Measurements from ENCODE around the gene COQ8A. TPM values are rescaled to one million over a fixed set of nuclear protein-coding genes. Genes with fewer than 3 reads are reported as not detected.
"Not testable (repeated sequence)": the region's sequence is repeated elsewhere in the genome, so short reads cannot be mapped to it uniquely, and the experiment has no call there.

The COQ8A gene
- total and polyA plus RNA-seq, 2 donors (not counting 1 experiment from before 2014, with no cell fraction given) = 3.8 to 19.7 TPM

GRCh38 chr1:226995365-226996332, 55.6 kb downstream of the COQ8A start:
- no peaks in the 10 kb centered on the region for H3K27me3 ChIP-seq (ENCODE audit: control insufficient read depth, insufficient read depth, low read length)
- no peaks in the 10 kb centered on the region for H3K9me3 ChIP-seq (ENCODE audit: control insufficient read depth, insufficient read depth, low read depth, low read length)
- no peak overlapping the region for H3K4me2 ChIP-seq (ENCODE audit: extremely low read depth, insufficient read depth, low read length)
- H3K4me3 ChIP-seq (replicated peaks in 1 of 4; ENCODE audit: control extremely low read depth in 1 of 4, insufficient read depth in 1 of 4, low read depth in 3 of 4, low read length in 4 of 4) = no peak overlapping the region
- no peaks in the 10 kb centered on the region for H3K4me1 ChIP-seq (ENCODE audit: control insufficient read depth, extremely low read depth, insufficient read depth, low read length)
- H3K9ac ChIP-seq (ENCODE audit: insufficient read depth, low read length) = no peak overlapping the region
- no peaks in the 10 kb centered on the region for H3K79me2 ChIP-seq (ENCODE audit: control insufficient read depth, insufficient read depth, low read length)
- no peaks in the 10 kb centered on the region for H3K36me3 ChIP-seq (ENCODE audit: control insufficient read depth, insufficient read depth, low read length)
- no peak overlapping the region for H3K27ac ChIP-seq (ENCODE audit: insufficient read depth, low read length)
- TF ChIP-seq CTCF (conservative IDR thresholded peaks at IDR 0.05 in 1 of 2, IDR thresholded peaks at IDR 0.05 in 1 of 2; ENCODE audit: low read depth in 1 of 2, low read length in 2 of 2) (no peak), EZH2 (IDR thresholded peaks at IDR 0.05; ENCODE audit: low read length, missing control alignments) (no peak)
- no peaks in the 10 kb centered on the region for H4K20me1 ChIP-seq (ENCODE audit: control insufficient read depth, extremely low read depth, insufficient read depth, low read length)
- no peak overlapping the region for H2AFZ ChIP-seq (ENCODE audit: low read length)
- DNase-seq (ENCODE audit: low read depth in 2 of 2) = no peak

GRCh38 chr1:226999579-226999978, 59.5 kb downstream of the COQ8A start:
- H4K20me1 ChIP-seq (ENCODE audit: control insufficient read depth, extremely low read depth, insufficient read depth, low read length); H2AFZ ChIP-seq (ENCODE audit: low read length); H3K4me1 ChIP-seq (ENCODE audit: control insufficient read depth, extremely low read depth, insufficient read depth, low read length); DNase-seq (ENCODE audit: low read depth in 2 of 2); H3K79me2 ChIP-seq (ENCODE audit: control insufficient read depth, insufficient read depth, low read length); H3K4me3 ChIP-seq (replicated peaks in 1 of 4; ENCODE audit: control extremely low read depth in 1 of 4, insufficient read depth in 1 of 4, low read depth in 3 of 4, low read length in 4 of 4); H3K9ac ChIP-seq (ENCODE audit: insufficient read depth, low read length); H3K27me3 ChIP-seq (ENCODE audit: control insufficient read depth, insufficient read depth, low read length); H3K4me2 ChIP-seq (ENCODE audit: extremely low read depth, insufficient read depth, low read length); H3K36me3 ChIP-seq (ENCODE audit: control insufficient read depth, insufficient read depth, low read length); H3K27ac ChIP-seq (ENCODE audit: insufficient read depth, low read length); H3K9me3 ChIP-seq (ENCODE audit: control insufficient read depth, insufficient read depth, low read depth, low read length): not testable (repeated sequence)

- Histone ChIP-seq H3K4me2 (ENCODE audit: extremely low read depth, insufficient read depth, low read length) (no peak overlapping the region), H2AFZ (ENCODE audit: low read length) (no peak overlapping the region), H3K36me3 (ENCODE audit: control insufficient read depth, insufficient read depth, low read length) (peaks cover 3% of the 10 kb centered on the region), H3K79me2 (ENCODE audit: control insufficient read depth, insufficient read depth, low read length) (no peaks in the 10 kb centered on the region), H3K9me3 (ENCODE audit: control insufficient read depth, insufficient read depth, low read depth, low read length) (no peaks in the 10 kb centered on the region), H4K20me1 (ENCODE audit: control insufficient read depth, extremely low read depth, insufficient read depth, low read length) (no peaks in the 10 kb centered on the region), H3K9ac (ENCODE audit: insufficient read depth, low read length) (no peak overlapping the region), H3K4me3 (replicated peaks in 1 of 4; ENCODE audit: control extremely low read depth in 1 of 4, insufficient read depth in 1 of 4, low read depth in 3 of 4, low read length in 4 of 4) (no peak overlapping the region), H3K27me3 (ENCODE audit: control insufficient read depth, insufficient read depth, low read length) (no peaks in the 10 kb centered on the region), H3K27ac (ENCODE audit: insufficient read depth, low read length) (no peak overlapping the region), H3K4me1 (ENCODE audit: control insufficient read depth, extremely low read depth, insufficient read depth, low read length) (no peaks in the 10 kb centered on the region)
- DNase-seq (ENCODE audit: low read depth in 2 of 2) = no peak
- TF ChIP-seq EZH2 (IDR thresholded peaks at IDR 0.05; ENCODE audit: low read length, missing control alignments) = no peak
- TF ChIP-seq CTCF (conservative IDR thresholded peaks at IDR 0.05 in 1 of 2, IDR thresholded peaks at IDR 0.05 in 1 of 2; ENCODE audit: low read depth in 1 of 2, low read length in 2 of 2) = no peak
These were observed 62.5 kb downstream of the COQ8A start for GRCh38 chr1:227002531-227003049.

Measured in fibroblast of lung (primary cell).